Tibial artery (tissue), 4 donors: ENCODE data around the gene SSU72.

Source experiments
- DNase-seq, 2 donors: peaks; one replicate each; pipeline ENCODE4 v3.0.0-alpha.2; 2019
- H3K27ac ChIP-seq, 2 donors: fragments of 200-600 bp; sonication (generic) in 1 of 2; 1 replicate in 1 of 2; 2 replicates in 1 of 2; pipeline ENCODE4 v1.5.1; 2018 to 2019; ENCODE audit warnings: mild to moderate bottlenecking in 1 of 2
- H3K27me3 ChIP-seq, 2 donors: fragments of 200-600 bp; sonication (generic) in 1 of 2; one replicate each; pipeline versions ENCODE4 v1.5.1 to v1.6.0; 2016 to 2019
- H3K36me3 ChIP-seq, 3 donors: fragments of 200-600 bp; sonication (generic) in 2 of 3; one replicate each; pipeline ENCODE4 v1.5.1; 2016 to 2019; ENCODE audit warnings: mild to moderate bottlenecking in 2 of 3
- H3K4me1 ChIP-seq, 4 donors: fragments of 200-600 bp; sonication (generic) in 2 of 4; 1 replicate in 3 of 4; 2 replicates in 1 of 4; pipeline ENCODE4 v1.5.1; 2016 to 2019
- H3K4me3 ChIP-seq, 2 donors: fragments of 200-600 bp; sonication (generic) in 1 of 2; 1 replicate in 1 of 2; 2 replicates in 1 of 2; pipeline ENCODE4 v1.5.1; 2018 to 2019; ENCODE audit warnings: mild to moderate bottlenecking in 2 of 2
- H3K9me3 ChIP-seq, 3 donors: fragments of 200-600 bp; sonication (generic) in 1 of 3; one replicate each; pipeline ENCODE4 v1.5.1; 2016 to 2019
- CTCF ChIP-seq, 2 experiments: fragments of 200-600 bp in 1 of 2; fragments of 450-650 bp in 1 of 2; IDR thresholded peaks; one replicate each; pipeline ENCODE4 v1.5.1; 2017 to 2019; ENCODE audit warnings: antibody characterized with exemption in 2 of 2, mild to moderate bottlenecking in 1 of 2, moderate library complexity in 1 of 2
- intact Hi-C: fragments of 100-400 bp; cut with DNase I; formaldehyde crosslinking; loops from one replicate; pipeline ENCODE4 v1.15.0; 2023; ENCODE audit warnings: low total_unique reads

The SSU72 gene

GRCh38 chr1:1540090-1540817 lies 34.4 kb downstream of the SSU72 start, which contains the start of gene TMEM240:
Gene TMEM240, minus strand, starts transcription at chr1:1540624. Its CDS starts 278 bp downstream, at chr1:1540346.
- H3K4me3 ChIP-seq = peak within 1 kb of the TSS; percentile 62 to 77
- H3K27me3 ChIP-seq = no peaks in the 10 kb centered on the region
- peak; percentile 67 to 89 for DNase-seq
- peaks cover 0 to 39% (median 25%) of the 10 kb centered on the region in 3 donors for H3K36me3 ChIP-seq
- TF ChIP-seq CTCF (IDR thresholded peaks at IDR 0.05) = no peak
- no peaks in the 10 kb centered on the region for H3K9me3 ChIP-seq
- intact Hi-C loops = no loop called here
- peaks cover 0 to 27% (median 14%) of the 10 kb centered on the region in 4 donors for H3K4me1 ChIP-seq
- H3K27ac ChIP-seq = peak within 1 kb of the TSS; percentile 59 to 78

GRCh38 chr1:1539310-1540089 lies 35.2 kb downstream of the SSU72 start:
- H3K4me3 ChIP-seq = peak overlapping the region; percentile 62 to 77
- H3K27ac ChIP-seq = peak overlapping the region; percentile 59 to 78
- no peak for DNase-seq
- no peak for TF ChIP-seq CTCF (IDR thresholded peaks at IDR 0.05)
- intact Hi-C loops = no loop called here
- no peaks in the 10 kb centered on the region for H3K9me3 ChIP-seq
- H3K36me3 ChIP-seq = peaks cover 0 to 47% (median 27%) of the 10 kb centered on the region in 3 donors
- no peaks in the 10 kb centered on the region for H3K27me3 ChIP-seq
- H3K4me1 ChIP-seq = peaks cover 0 to 27% (median 14%) of the 10 kb centered on the region in 4 donors

- TF ChIP-seq CTCF (IDR thresholded peaks at IDR 0.05) = no peak
- DNase-seq = no peak
- peaks cover 0 to 50% (median 27%) of the 10 kb centered on the region in 3 donors for H3K36me3 ChIP-seq
- intact Hi-C loops = no loop called here
- peak overlapping the region; percentile 59 to 78 for H3K27ac ChIP-seq
- no peaks in the 10 kb centered on the region for H3K9me3 ChIP-seq
- H3K4me1 ChIP-seq = peaks cover 0 to 27% (median 14%) of the 10 kb centered on the region in 4 donors
- peak overlapping the region; percentile 62 to 77 for H3K4me3 ChIP-seq
- H3K27me3 ChIP-seq = no peaks in the 10 kb centered on the region
These were observed 35.7 kb downstream of the SSU72 start for GRCh38 chr1:1538989-1539309.

GRCh38 chr1:1538334-1538733 lies 36.3 kb downstream of the SSU72 start:
- no peak for TF ChIP-seq CTCF (IDR thresholded peaks at IDR 0.05)
- Histone ChIP-seq H3K36me3 (peaks cover 0 to 47% (median 22%) of the 10 kb centered on the region in 3 donors), H3K27me3 (no peaks in the 10 kb centered on the region), H3K4me1 (peaks cover 0 to 24% (median 17%) of the 10 kb centered on the region in 4 donors), H3K27ac (no peak overlapping the region), H3K4me3 (no peak overlapping the region), H3K9me3 (no peaks in the 10 kb centered on the region)
- DNase-seq = no peak
- intact Hi-C loops = no loop called here

- Histone ChIP-seq H3K27me3 (no peaks in the 10 kb centered on the region), H3K4me3 (no peak overlapping the region), H3K27ac (no peak overlapping the region), H3K9me3 (no peaks in the 10 kb centered on the region), H3K4me1 (peaks cover 0 to 26% (median 15%) of the 10 kb centered on the region in 4 donors), H3K36me3 (peaks cover 0 to 42% (median 19%) of the 10 kb centered on the region in 3 donors)
- intact Hi-C loops = no loop called here
- DNase-seq = no peak
- no peak for TF ChIP-seq CTCF (IDR thresholded peaks at IDR 0.05)
These were observed 36.9 kb downstream of the SSU72 start for GRCh38 chr1:1537626-1538250.
